GM13976 (cell line): Measurements from ENCODE around the gene ABHD17B.

ENCODE experiments used
- DNase-seq: peaks from one replicate; pipeline ENCODE4 v3.0.0; 2012; ENCODE audit warnings: low spot score
- CTCF ChIP-seq: IDR thresholded peaks from 2 replicates; pipeline ENCODE4 v1.5.1; 2012; ENCODE audit warnings: borderline replicate concordance, mild to moderate bottlenecking; ENCODE audit not compliant: insufficient read depth; ENCODE audit errors: extremely low read depth, missing control alignments, control extremely low read depth
- in situ Hi-C: fragments of 300-500 bp; cut with MboI; formaldehyde crosslinking; loops from one replicate; pipeline ENCODE4 v1.12.0; 2022; ENCODE audit warnings: low sequenced_read_pairs, mixed read lengths, inconsistent platforms; ENCODE audit not compliant: unreplicated experiment

The ABHD17B gene

GRCh38 chr9:71863631-71864030 is 47.4 kb downstream of the ABHD17B start:
- DNase-seq = no peak
- no peak for TF ChIP-seq CTCF
- in situ Hi-C loops = no loop called here

GRCh38 chr9:71861618-71862017 is 49.4 kb downstream of the ABHD17B start:
- in situ Hi-C loops = no loop called here
- TF ChIP-seq CTCF = no peak
- DNase-seq = no peak

GRCh38 chr9:71859939-71860338 is 51.1 kb downstream of the ABHD17B start:
- TF ChIP-seq CTCF = no peak
- in situ Hi-C loops = no loop called here
- DNase-seq = no peak

GRCh38 chr9:71858812-71859211 is 52.2 kb downstream of the ABHD17B start:
- in situ Hi-C loops = no loop called here
- TF ChIP-seq CTCF = no peak
- peak; percentile 34 for DNase-seq

- in situ Hi-C loops = no loop called here
- no peak for TF ChIP-seq CTCF
- DNase-seq = no peak
Measured at GRCh38 chr9:71858102-71858798, 52.7 kb downstream of the ABHD17B start.

GRCh38 chr9:71857159-71857558 is 53.8 kb downstream of the ABHD17B start:
- no peak for DNase-seq
- in situ Hi-C loops = no loop called here
- TF ChIP-seq CTCF = no peak

GRCh38 chr9:71854811-71855210 is 56.2 kb downstream of the ABHD17B start:
- in situ Hi-C loops = no loop called here
- TF ChIP-seq CTCF = no peak
- no peak for DNase-seq
